Transverse colon (tissue), 4 donors: ENCODE measurements around the gene BIRC6.

Experiments used
- CTCF ChIP-seq, 5 experiments: fragments of 200-600 bp in 3 of 5; fragments of 450-650 bp in 2 of 5; sonication (generic) in 3 of 5; IDR thresholded peaks; 1 replicate in 2 of 5; 2 replicates in 3 of 5; pipeline ENCODE4 v1.5.1; 2016 to 2017; ENCODE audit warnings: antibody characterized with exemption in 5 of 5, inconsistent platforms in 3 of 5, mild to moderate bottlenecking in 2 of 5, moderate library complexity in 1 of 5
- POLR2A ChIP-seq: fragments of 450-650 bp; IDR thresholded peaks from one replicate; pipeline ENCODE4 v1.6.1; 2016; ENCODE audit warnings: antibody characterized with exemption, mild to moderate bottlenecking, moderate library complexity
- POLR2AphosphoS5 ChIP-seq, 3 donors: sonication (generic); formaldehyde crosslinking; IDR thresholded peaks; one replicate each; pipeline ENCODE4 v1.6.1; 2016; ENCODE audit warnings: antibody characterized with exemption in 3 of 3

GRCh38 chr2:32617599-32618189, 260.9 kb downstream of the BIRC6 start:
- TF ChIP-seq CTCF (IDR thresholded peaks at IDR 0.05): no peak
- no peak for TF ChIP-seq POLR2AphosphoS5 (IDR thresholded peaks at IDR 0.05)
- no peak for TF ChIP-seq POLR2A
